Coronary artery (tissue), 2 donors: ENCODE results near the gene SLC36A2.
"Not testable (repeated sequence)": the region's sequence is repeated elsewhere in the genome, so short reads cannot be mapped to it uniquely, and the experiment has no call there.

ENCODE experiments used
- DNase-seq: peaks from one replicate; pipeline ENCODE4 v3.0.0-alpha.2; 2017; ENCODE audit warnings: low spot score
- H3K27ac ChIP-seq, 2 donors: fragments of 200-600 bp; sonication (generic); one replicate each; pipeline ENCODE4 v1.5.1; 2016 to 2019
- H3K4me3 ChIP-seq: fragments of 200-600 bp; sonication (generic); 2 replicates; pipeline ENCODE4 v1.5.1; 2016; ENCODE audit warnings: mild to moderate bottlenecking, moderate library complexity
- TF ChIP-seq, protein P1 (sequence below): fragments of 200-600 bp; sonication (generic); IDR thresholded peaks from one replicate; pipeline ENCODE4 v1.5.1; 2019; ENCODE audit warnings: antibody characterized with exemption

Gene SLC36A2

DNA sequence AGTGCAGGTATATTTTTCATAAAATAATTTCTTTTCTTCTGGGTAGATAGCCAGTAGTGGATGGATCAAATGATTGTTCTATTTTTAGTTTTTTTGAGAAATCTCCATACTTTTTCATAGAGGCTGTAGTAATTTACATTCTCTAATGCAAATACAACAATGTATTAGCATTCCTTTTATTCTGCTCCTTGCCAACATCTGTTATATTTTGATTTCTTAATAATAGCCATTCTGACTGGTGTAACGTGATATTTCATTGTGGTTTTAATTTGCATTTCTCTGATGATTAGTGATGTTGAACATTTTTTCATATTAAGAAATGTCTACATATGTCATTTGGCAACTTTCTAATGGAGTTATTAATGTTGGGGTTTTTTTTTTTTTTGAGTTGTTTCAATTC, 27.2 kb upstream of the SLC36A2 start:
- TF ChIP-seq, protein P1, sequence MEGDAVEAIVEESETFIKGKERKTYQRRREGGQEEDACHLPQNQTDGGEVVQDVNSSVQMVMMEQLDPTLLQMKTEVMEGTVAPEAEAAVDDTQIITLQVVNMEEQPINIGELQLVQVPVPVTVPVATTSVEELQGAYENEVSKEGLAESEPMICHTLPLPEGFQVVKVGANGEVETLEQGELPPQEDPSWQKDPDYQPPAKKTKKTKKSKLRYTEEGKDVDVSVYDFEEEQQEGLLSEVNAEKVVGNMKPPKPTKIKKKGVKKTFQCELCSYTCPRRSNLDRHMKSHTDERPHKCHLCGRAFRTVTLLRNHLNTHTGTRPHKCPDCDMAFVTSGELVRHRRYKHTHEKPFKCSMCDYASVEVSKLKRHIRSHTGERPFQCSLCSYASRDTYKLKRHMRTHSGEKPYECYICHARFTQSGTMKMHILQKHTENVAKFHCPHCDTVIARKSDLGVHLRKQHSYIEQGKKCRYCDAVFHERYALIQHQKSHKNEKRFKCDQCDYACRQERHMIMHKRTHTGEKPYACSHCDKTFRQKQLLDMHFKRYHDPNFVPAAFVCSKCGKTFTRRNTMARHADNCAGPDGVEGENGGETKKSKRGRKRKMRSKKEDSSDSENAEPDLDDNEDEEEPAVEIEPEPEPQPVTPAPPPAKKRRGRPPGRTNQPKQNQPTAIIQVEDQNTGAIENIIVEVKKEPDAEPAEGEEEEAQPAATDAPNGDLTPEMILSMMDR: no peak
- H3K27ac ChIP-seq: no peak overlapping the region
- no peak for DNase-seq
- no peak overlapping the region for H3K4me3 ChIP-seq

DNA sequence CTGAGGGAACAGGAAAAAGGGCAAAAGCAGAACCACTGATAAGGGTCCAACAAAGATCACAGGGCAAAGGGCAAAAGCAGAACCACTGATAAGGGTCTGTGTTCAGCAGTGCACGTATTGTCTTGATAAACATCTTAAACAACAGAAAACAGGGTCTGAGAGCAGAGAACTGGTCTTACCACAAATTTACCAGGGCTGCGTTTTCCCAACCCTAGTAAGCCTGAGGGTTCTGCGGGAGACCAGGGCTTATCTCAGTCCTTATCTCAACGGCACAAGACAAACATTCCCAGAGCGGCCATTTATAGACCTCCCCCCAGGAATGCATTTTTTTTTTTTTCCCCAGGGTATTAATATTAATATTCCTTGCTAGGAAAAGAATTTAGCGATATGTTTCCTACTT, 19.7 kb upstream of the SLC36A2 start:
- not testable (repeated sequence) for H3K4me3 ChIP-seq, H3K27ac ChIP-seq, DNase-seq

DNA sequence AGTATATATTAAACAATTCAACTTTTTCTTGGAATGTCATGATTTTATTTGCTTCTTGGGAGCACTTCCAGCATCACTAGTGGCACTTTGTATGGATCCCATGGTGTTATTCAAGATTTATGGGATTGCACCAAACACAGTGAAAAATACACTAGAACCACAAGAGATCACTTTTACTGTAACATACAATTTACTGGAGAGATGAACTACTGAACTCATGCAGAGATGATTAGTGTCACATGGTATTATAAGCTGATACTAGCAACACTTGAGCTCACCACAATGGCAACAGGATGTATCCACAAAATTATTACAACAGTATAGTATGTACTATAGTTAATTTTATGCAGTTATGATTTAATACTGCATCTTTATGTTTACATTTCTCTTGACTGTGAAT, 16.3 kb upstream of the SLC36A2 start:
- no peak for DNase-seq
- Histone ChIP-seq H3K27ac (no peak overlapping the region), H3K4me3 (no peak overlapping the region)
- TF ChIP-seq, protein P1: no peak

DNA sequence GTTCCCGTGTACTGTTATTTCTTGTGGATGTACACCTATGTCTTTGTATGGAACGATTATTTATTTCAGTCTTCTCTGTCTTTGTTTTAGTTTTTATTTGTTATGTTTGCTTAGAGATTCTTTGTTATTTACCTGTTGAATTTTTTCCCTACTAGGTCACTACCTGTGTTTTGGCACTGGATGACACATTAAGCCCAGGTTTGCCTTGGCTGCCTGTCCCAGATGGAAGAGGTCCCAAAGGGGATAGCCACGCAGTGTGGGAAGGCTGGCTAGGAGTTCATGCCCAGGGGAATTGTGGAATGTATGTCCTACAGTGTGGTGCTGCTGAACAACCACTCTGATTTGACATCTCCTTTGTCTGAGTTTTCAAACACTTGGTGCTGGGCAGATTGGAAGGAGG, 15.6 kb upstream of the SLC36A2 start:
- TF ChIP-seq, protein P1: no peak
- no peak overlapping the region for H3K27ac ChIP-seq
- no peak overlapping the region for H3K4me3 ChIP-seq
- no peak for DNase-seq

DNA sequence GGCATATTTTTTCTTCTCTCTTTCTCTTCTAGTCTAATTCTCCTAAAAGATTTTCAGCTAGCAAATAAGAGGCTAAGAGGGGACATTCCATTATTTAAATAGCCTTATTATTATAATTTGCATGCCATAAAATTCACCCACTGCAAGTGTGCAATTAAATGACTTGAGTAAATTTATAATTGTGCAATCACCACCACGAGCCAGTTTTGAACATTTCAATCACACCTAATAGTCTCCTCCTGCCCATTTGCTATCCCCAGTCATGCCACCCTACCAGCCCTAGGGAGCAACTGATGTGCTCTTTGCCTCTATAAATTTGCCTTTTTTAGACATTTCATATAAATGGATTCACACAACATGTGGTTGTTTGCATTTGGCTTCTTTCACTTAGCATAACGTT, 12.0 kb upstream of the SLC36A2 start:
- Histone ChIP-seq H3K4me3 (no peak overlapping the region), H3K27ac (no peak overlapping the region)
- TF ChIP-seq, protein P1: no peak
- DNase-seq: no peak

DNA sequence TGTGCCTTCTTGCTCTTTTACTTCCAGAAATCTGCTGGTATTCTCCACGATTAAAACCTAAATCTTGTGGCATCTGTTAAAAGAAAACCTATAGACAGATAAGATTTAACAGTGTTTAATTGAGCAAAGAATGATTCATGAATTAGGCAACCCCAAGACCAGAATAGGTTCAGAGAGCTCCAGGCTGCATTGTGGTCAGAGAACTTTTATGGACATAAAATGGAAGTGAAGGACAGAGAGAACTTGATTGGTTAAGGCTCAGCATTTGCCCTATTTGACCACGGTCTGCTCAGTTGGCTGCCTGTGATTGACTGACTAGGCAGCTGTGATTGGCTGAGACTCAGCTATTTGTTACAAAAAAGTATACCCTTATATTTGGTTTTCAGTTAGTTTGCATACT, 10.4 kb upstream of the SLC36A2 start:
- DNase-seq: no peak

DNA sequence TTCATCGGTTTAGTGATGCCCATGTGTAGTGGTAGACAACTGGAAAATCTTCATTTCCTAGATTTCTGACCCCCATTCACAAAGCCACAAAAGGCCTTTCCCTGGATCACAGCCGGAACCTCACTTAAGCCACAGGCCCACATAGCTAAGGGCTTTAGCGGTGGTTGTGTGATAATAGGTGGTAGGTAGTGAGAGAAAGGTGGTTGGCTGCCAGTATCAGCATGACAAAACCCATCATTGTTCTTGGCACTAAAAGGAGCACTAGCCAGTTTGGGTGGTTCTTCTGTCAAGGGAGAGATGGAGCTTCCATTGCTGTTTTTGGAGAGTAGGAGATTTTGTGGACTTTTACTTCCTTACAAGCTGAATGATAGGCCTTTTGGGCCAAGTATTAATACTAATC, 9.7 kb upstream of the SLC36A2 start:
- DNase-seq: no peak
- TF ChIP-seq, protein P1: no peak
- no peak overlapping the region for H3K4me3 ChIP-seq
- H3K27ac ChIP-seq: no peak overlapping the region

More for the DNA sequence above, 10.4 kb upstream of the SLC36A2 start:
- no peak overlapping the region for H3K27ac ChIP-seq
- no peak overlapping the region for H3K4me3 ChIP-seq
- TF ChIP-seq, protein P1: no peak

DNA sequence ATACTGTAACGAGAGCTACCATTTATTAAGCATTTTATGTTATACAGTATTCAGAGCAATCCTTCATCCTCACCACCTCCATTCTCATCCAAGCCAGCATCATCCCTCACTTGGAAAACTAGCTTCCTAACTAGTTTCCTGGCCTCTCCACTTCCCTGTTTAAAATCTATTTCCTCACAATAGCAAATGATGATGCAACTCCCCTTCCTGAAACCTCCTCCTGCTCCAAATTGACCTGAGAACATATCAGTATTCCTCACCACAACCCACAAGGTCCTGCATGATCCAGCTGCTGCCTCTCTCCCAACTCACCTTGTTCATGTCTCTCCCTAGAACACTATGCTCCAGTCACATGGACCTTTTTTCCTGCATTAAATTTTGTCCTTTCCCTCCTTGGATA, 4.3 kb upstream of the SLC36A2 start:
- Histone ChIP-seq H3K27ac (no peak overlapping the region), H3K4me3 (no peak overlapping the region)
- TF ChIP-seq, protein P1: no peak
- no peak for DNase-seq
